ENCODE measurements around the gene ELOVL5.
"Not testable (repeated sequence)": the region's sequence is repeated elsewhere in the genome, so short reads cannot be mapped to it uniquely, and the experiment has no call there.

Gene ELOVL5

GRCh38 chr6:53328375-53328774 is 20.4 kb downstream of the ELOVL5 start:
- no peak for DNase-seq (ENCODE audit: low spot score)
- FAIRE-seq, result no peak

GRCh38 chr6:53327017-53327395 is 21.7 kb downstream of the ELOVL5 start:
- FAIRE-seq, result no peak
- no peak for DNase-seq (ENCODE audit: low spot score)

- FAIRE-seq, result no peak
- peak; percentile 50 for DNase-seq (ENCODE audit: low spot score)
These were observed 22.3 kb downstream of the ELOVL5 start for GRCh38 chr6:53326372-53327016.

- DNase-seq (ENCODE audit: low spot score) (no peak), FAIRE-seq (no peak)
These were observed 23.0 kb downstream of the ELOVL5 start for GRCh38 chr6:53325785-53326184.

- FAIRE-seq (no peak), DNase-seq (ENCODE audit: low spot score) (no peak)
These were observed 26.3 kb downstream of the ELOVL5 start for GRCh38 chr6:53322188-53323029.

- FAIRE-seq (no peak), DNase-seq (ENCODE audit: low spot score) (no peak)
These were observed 27.0 kb downstream of the ELOVL5 start for GRCh38 chr6:53321701-53322100.

- FAIRE-seq (no peak), DNase-seq (ENCODE audit: low spot score) (no peak)
These were observed 27.8 kb downstream of the ELOVL5 start for GRCh38 chr6:53320964-53321363.

- DNase-seq (ENCODE audit: low spot score) (no peak), FAIRE-seq (no peak)
These were observed 30.3 kb downstream of the ELOVL5 start for GRCh38 chr6:53318429-53318828.

GRCh38 chr6:53317861-53318260 is 30.9 kb downstream of the ELOVL5 start:
- DNase-seq (ENCODE audit: low spot score), result no peak
- no peak for FAIRE-seq

- not testable (repeated sequence) for FAIRE-seq; DNase-seq (ENCODE audit: low spot score)
These were observed 31.5 kb downstream of the ELOVL5 start for GRCh38 chr6:53317299-53317698.

GRCh38 chr6:53316142-53316541 is 32.6 kb downstream of the ELOVL5 start:
- FAIRE-seq, result no peak
- DNase-seq (ENCODE audit: low spot score), result no peak

- DNase-seq (ENCODE audit: low spot score), result no peak
- no peak for FAIRE-seq
These were observed 33.5 kb downstream of the ELOVL5 start for GRCh38 chr6:53315086-53315724.

- DNase-seq (ENCODE audit: low spot score) (no peak), FAIRE-seq (no peak)
These were observed 34.9 kb downstream of the ELOVL5 start for GRCh38 chr6:53313784-53314400.

- DNase-seq (ENCODE audit: low spot score) (no peak), FAIRE-seq (no peak)
These were observed 36.4 kb downstream of the ELOVL5 start for GRCh38 chr6:53312355-53312754.

GRCh38 chr6:53311586-53311935 is 37.2 kb downstream of the ELOVL5 start:
- DNase-seq (ENCODE audit: low spot score), result no peak
- FAIRE-seq, result no peak

GRCh38 chr6:53310771-53311585 is 37.8 kb downstream of the ELOVL5 start:
- DNase-seq (ENCODE audit: low spot score) (no peak), FAIRE-seq (no peak)

- FAIRE-seq, result no peak
- no peak for DNase-seq (ENCODE audit: low spot score)
These were observed 38.8 kb downstream of the ELOVL5 start for GRCh38 chr6:53309901-53310300.

GRCh38 chr6:53309059-53309900 is 39.5 kb downstream of the ELOVL5 start:
- peak; percentile 5 for FAIRE-seq
- DNase-seq (ENCODE audit: low spot score), result no peak

GRCh38 chr6:53306819-53307347 is 41.9 kb downstream of the ELOVL5 start:
- DNase-seq (ENCODE audit: low spot score), result peak; percentile 40
- FAIRE-seq, result no peak

GRCh38 chr6:53306217-53306616 is 42.5 kb downstream of the ELOVL5 start:
- not testable (repeated sequence) for DNase-seq (ENCODE audit: low spot score); FAIRE-seq
